ENCODE results near the gene SACM1L.
A peak's percentile ranks its signal among the peaks of the same experiment; 100 is the strongest.
"Not testable (repeated sequence)": the region's sequence is repeated elsewhere in the genome, so short reads cannot be mapped to it uniquely, and the experiment has no call there.

SACM1L gene

GRCh38 chr3:45667569-45667934, 21.6 kb upstream of the SACM1L start:
- DNase-seq = no peak

GRCh38 chr3:45670436-45670835, 18.8 kb upstream of the SACM1L start:
- DNase-seq = no peak

GRCh38 chr3:45670991-45671390, 18.2 kb upstream of the SACM1L start:
- no peak for DNase-seq

GRCh38 chr3:45673273-45673672, 15.9 kb upstream of the SACM1L start:
- no peak for DNase-seq

GRCh38 chr3:45676325-45677032, 12.7 kb upstream of the SACM1L start:
- no peak for DNase-seq

- peak; percentile 51 for DNase-seq
Observed at GRCh38 chr3:45677033-45677446, 12.2 kb upstream of the SACM1L start.

GRCh38 chr3:45677841-45678240, 11.4 kb upstream of the SACM1L start:
- DNase-seq = no peak

- no peak for DNase-seq
Observed at GRCh38 chr3:45679805-45680204, 9.4 kb upstream of the SACM1L start.

GRCh38 chr3:45681221-45681620, 8.0 kb upstream of the SACM1L start:
- no peak for DNase-seq

- DNase-seq = no peak
Observed at GRCh38 chr3:45681846-45682245, 7.3 kb upstream of the SACM1L start.

- no peak for DNase-seq
Observed at GRCh38 chr3:45682311-45682710, 6.9 kb upstream of the SACM1L start.

- DNase-seq = no peak
Observed at GRCh38 chr3:45682786-45683185, 6.4 kb upstream of the SACM1L start.

GRCh38 chr3:45683417-45684326, 5.5 kb upstream of the SACM1L start:
- no peak for DNase-seq

- DNase-seq = no peak
Observed at GRCh38 chr3:45684327-45684892, 4.8 kb upstream of the SACM1L start.

GRCh38 chr3:45685722-45686121, 3.5 kb upstream of the SACM1L start:
- DNase-seq = not testable (repeated sequence)

GRCh38 chr3:45686850-45687249, 2.3 kb upstream of the SACM1L start:
- DNase-seq = no peak

GRCh38 chr3:45687828-45688193, 1.4 kb upstream of the SACM1L start:
- DNase-seq = no peak

- peak; percentile 35 for DNase-seq
Observed at GRCh38 chr3:45688194-45688881, 858 bp upstream of the SACM1L start.

- no peak for DNase-seq
Observed at GRCh38 chr3:45689787-45690145, 570 bp downstream of the SACM1L start.

- no peak for DNase-seq
Observed at GRCh38 chr3:45690336-45691035, 1.3 kb downstream of the SACM1L start.

- DNase-seq = no peak
Observed at GRCh38 chr3:45691842-45692241, 2.6 kb downstream of the SACM1L start.

GRCh38 chr3:45692866-45693265, 3.7 kb downstream of the SACM1L start:
- no peak for DNase-seq

Measured in NK-92 treated with Interleukin-12 subunit alpha and Interleukin-12 subunit beta, amount 100 ng/mL, for 24 hours (cell line).